ENCODE measurements around the gene INF2. TPM values are rescaled to one million over a fixed set of nuclear protein-coding genes. Genes with fewer than 3 reads are reported as not detected.

INF2 gene
- total RNA-seq, 1 experiment from 2014 or later = 58.3 TPM

DNA sequence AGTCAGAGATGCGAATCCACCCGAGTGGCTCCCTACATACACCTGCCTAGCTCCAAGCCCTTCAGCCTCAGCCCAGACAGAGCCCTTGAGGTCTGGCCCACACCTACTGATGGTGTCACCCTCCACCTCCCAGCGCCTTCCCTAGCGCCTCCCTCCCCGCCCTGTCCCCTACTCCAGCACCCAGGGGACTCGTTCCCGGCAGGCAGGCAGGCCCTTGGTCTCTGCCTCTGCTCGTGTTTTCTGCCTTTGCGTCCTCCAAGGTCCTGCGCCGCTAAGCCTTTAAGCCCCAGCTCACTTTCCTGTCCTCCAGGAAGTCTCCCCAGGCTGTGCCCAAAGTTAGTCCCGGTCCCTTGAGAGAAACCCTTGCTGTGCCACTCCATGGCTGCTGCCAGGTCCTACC is 12.7 kb downstream of the INF2 start:
- no peaks in the 10 kb centered on the region for H3K79me2 ChIP-seq (ENCODE audit: insufficient read depth, low read length)
- no peaks in the 10 kb centered on the region for H3K79me1 ChIP-seq (ENCODE audit: insufficient read depth, low read depth, low read length, poor library complexity, severe bottlenecking)
- no peak overlapping the region for H2AFZ ChIP-seq (ENCODE audit: low read length)
- no peak overlapping the region for H3K56ac ChIP-seq (ENCODE audit: insufficient read length, low read depth, low read length)
- H2BK120ac ChIP-seq (ENCODE audit: low read depth, low read length, poor library complexity, severe bottlenecking) = no peak overlapping the region
- peaks cover 2% of the 10 kb centered on the region; the same call in 1 of the 2 replicates for H3K4me1 ChIP-seq (ENCODE audit: insufficient read depth, low read length)
- no peak overlapping the region for H3K14ac ChIP-seq (ENCODE audit: insufficient read depth, low read length)
- H2BK20ac ChIP-seq (ENCODE audit: low read depth, low read length, poor library complexity, severe bottlenecking) = no peak overlapping the region
- WGBS (ENCODE audit: extremely low coverage, insufficient read length, low lambda C conversion rate) = no CpG with 5 or more reads among the region's 12 CpGs
- no peak for TF ChIP-seq CTCF (conservative IDR thresholded peaks at IDR 0.05)
- H3K4me2 ChIP-seq (ENCODE audit: insufficient read depth, insufficient read length, low read length) = no peak overlapping the region
- H3K4me1 Mint-ChIP-seq = peaks cover 9 to 27% of the 10 kb centered on the region in 2 experiments
- H4K8ac ChIP-seq (replicated peaks; ENCODE audit: insufficient read length, low read depth, low read length) = no peak overlapping the region
- no peak overlapping the region for H3K27ac Mint-ChIP-seq
- H2AK5ac ChIP-seq (ENCODE audit: insufficient read length, low read length) = no peak overlapping the region
- H3K18ac ChIP-seq (ENCODE audit: insufficient read length, low read depth, low read length) = no peak overlapping the region
- no peak overlapping the region for H3K4ac ChIP-seq (ENCODE audit: low read depth, low read length)
- no peak overlapping the region for H2BK15ac ChIP-seq (ENCODE audit: low read depth, low read length)
- H3K36me3 Mint-ChIP-seq (ENCODE audit: insufficient read depth in 1 of 3, low read depth in 3 of 3) = peaks cover 23 to 28% (median 24%) of the 10 kb centered on the region in 3 experiments
- no peak overlapping the region for H4K91ac ChIP-seq (ENCODE audit: insufficient read length, low read depth, low read length)
- no peaks in the 10 kb centered on the region for H3K23me2 ChIP-seq (ENCODE audit: insufficient read length, low read depth, low read length, poor library complexity, severe bottlenecking)
- H3K27me3 ChIP-seq (ENCODE audit: insufficient read depth, low read length) = no peaks in the 10 kb centered on the region
- no peaks in the 10 kb centered on the region for H3K9me3 ChIP-seq (ENCODE audit: control insufficient read depth, low read depth, low read length)
- no peak overlapping the region for H2BK5ac ChIP-seq (ENCODE audit: insufficient read length, low read length)
- no peaks in the 10 kb centered on the region; the same call in 1 of the 2 replicates for H3K27me3 Mint-ChIP-seq (ENCODE audit: low read depth)
- H3T11ph ChIP-seq (ENCODE audit: low read length) = no peak overlapping the region
- DNase-seq = no peak
- H3K4me3 Mint-ChIP-seq = no peak overlapping the region
- no peak overlapping the region for H2BK12ac ChIP-seq (ENCODE audit: insufficient read length, low read depth, low read length)
- H3K23ac ChIP-seq (ENCODE audit: insufficient read length, low read depth, low read length) = no peak overlapping the region
- no peaks in the 10 kb centered on the region for H4K20me1 ChIP-seq (ENCODE audit: control insufficient read depth, insufficient read depth, insufficient read length)
- no peak overlapping the region for H3K9ac ChIP-seq (ENCODE audit: extremely low read depth, insufficient read length, low read length)
- peaks cover 7 to 12% of the 10 kb centered on the region in 2 experiments for H3K9me3 Mint-ChIP-seq
- H4K5ac ChIP-seq (ENCODE audit: insufficient read length, low read depth, low read length) = no peak overlapping the region
- H3K27ac ChIP-seq (ENCODE audit: insufficient read length, low read depth, low read length) = no peak overlapping the region

All from H9 (cell line).